Neural progenitor cell (in vitro differentiated cells): ENCODE data around the gene SARM1. TPM values are rescaled to one million over a fixed set of nuclear protein-coding genes. Genes with fewer than 3 reads are reported as not detected.

Experiments used
- DNase-seq: peaks from one replicate; pipeline ENCODE4 v3.0.0-alpha.2; 2016; ENCODE audit warnings: low spot score
- H2AFZ ChIP-seq: fragments of 200-600 bp; sonication (generic); replicated peaks from 2 replicates; pipeline ENCODE4 v1.6.1; 2016; ENCODE audit warnings: antibody characterized with exemption
- H3F3A ChIP-seq: fragments of 200-600 bp; sonication (generic); 2 replicates; pipeline ENCODE4 v1.6.1; 2016; ENCODE audit warnings: antibody characterized with exemption, low read depth
- H3K27ac ChIP-seq: fragments of 200-600 bp; sonication (generic); 2 replicates; pipeline ENCODE4 v1.5.1; 2016; ENCODE audit warnings: mild to moderate bottlenecking
- H3K27me3 ChIP-seq: fragments of 200-600 bp; sonication (generic); 2 replicates; pipeline ENCODE4 v1.6.1; 2016; ENCODE audit warnings: mild to moderate bottlenecking, moderate library complexity
- H3K36me3 ChIP-seq: fragments of 200-600 bp; sonication (generic); 2 replicates; pipeline ENCODE4 v1.5.1; 2016
- H3K4me1 ChIP-seq: fragments of 200-600 bp; sonication (generic); 2 replicates; pipeline ENCODE4 v1.6.1; 2016; ENCODE audit warnings: mixed run types
- H3K4me2 ChIP-seq: fragments of 200-600 bp; sonication (generic); 2 replicates; pipeline ENCODE4 v1.6.1; 2016
- H3K4me3 ChIP-seq: fragments of 200-600 bp; sonication (generic); 2 replicates; pipeline ENCODE4 v1.5.1; 2016
- H3K79me2 ChIP-seq: fragments of 200-600 bp; sonication (generic); 2 replicates; pipeline ENCODE4 v1.6.1; 2016; ENCODE audit warnings: low read depth
- H3K9ac ChIP-seq: fragments of 200-600 bp; sonication (generic); 2 replicates; pipeline ENCODE4 v1.6.1; 2016
- H3K9me3 ChIP-seq: fragments of 200-600 bp; sonication (generic); 2 replicates; pipeline ENCODE4 v1.5.1; 2016; ENCODE audit warnings: low read depth
- H4K20me1 ChIP-seq: fragments of 200-600 bp; sonication (generic); 2 replicates; pipeline ENCODE4 v1.6.1; 2016; ENCODE audit warnings: low read depth
- H3K27ac Mint-ChIP-seq: 3 replicates; pipeline ENCODE4 v1.8.0; 2021; ENCODE audit warnings: mixed read lengths
- H3K27me3 Mint-ChIP-seq: 2 replicates; pipeline ENCODE4 v1.8.0; 2022; ENCODE audit warnings: low read depth, mild to moderate bottlenecking, inconsistent platforms, moderate library complexity, mixed read lengths; ENCODE audit not compliant: insufficient read depth
- H3K36me3 Mint-ChIP-seq: 3 replicates; pipeline ENCODE4 v1.8.0; 2021; ENCODE audit warnings: mixed read lengths
- H3K4me1 Mint-ChIP-seq: 3 replicates; pipeline ENCODE4 v1.8.0; 2021; ENCODE audit warnings: mixed read lengths
- H3K4me3 Mint-ChIP-seq: 3 replicates; pipeline ENCODE4 v1.8.0; 2021; ENCODE audit warnings: mild to moderate bottlenecking, moderate library complexity, mixed read lengths
- H3K9me3 Mint-ChIP-seq: 3 replicates; pipeline ENCODE4 v1.8.0; 2020; ENCODE audit warnings: mixed read lengths
- CTCF ChIP-seq: fragments of 200-600 bp; sonication (generic); IDR thresholded peaks from 2 replicates; pipeline ENCODE4 v1.5.1; 2017; ENCODE audit warnings: antibody characterized with exemption, mild to moderate bottlenecking
- EZH2 ChIP-seq: fragments of 200-600 bp; sonication (generic); IDR thresholded peaks from 2 replicates; pipeline ENCODE4 v1.6.1; 2017; ENCODE audit warnings: antibody characterized with exemption, mild to moderate bottlenecking, moderate library complexity
- EZH2phosphoT487 ChIP-seq: fragments of 200-600 bp; sonication (generic); IDR thresholded peaks from 2 replicates; pipeline ENCODE4 v1.6.1; 2017; ENCODE audit warnings: antibody characterized with exemption
- total RNA-seq: library from RNA; depleted of rRNA; stranded (reverse); fragments of >200 nt; gene quantifications from 2 replicates; pipeline ENCODE4 v1.2.3, GENCODE V29; 2015; ENCODE audit warnings: low replicate concordance

The SARM1 gene
- total RNA-seq, 1 donor from 2014 or later, result 3.1 TPM

DNA sequence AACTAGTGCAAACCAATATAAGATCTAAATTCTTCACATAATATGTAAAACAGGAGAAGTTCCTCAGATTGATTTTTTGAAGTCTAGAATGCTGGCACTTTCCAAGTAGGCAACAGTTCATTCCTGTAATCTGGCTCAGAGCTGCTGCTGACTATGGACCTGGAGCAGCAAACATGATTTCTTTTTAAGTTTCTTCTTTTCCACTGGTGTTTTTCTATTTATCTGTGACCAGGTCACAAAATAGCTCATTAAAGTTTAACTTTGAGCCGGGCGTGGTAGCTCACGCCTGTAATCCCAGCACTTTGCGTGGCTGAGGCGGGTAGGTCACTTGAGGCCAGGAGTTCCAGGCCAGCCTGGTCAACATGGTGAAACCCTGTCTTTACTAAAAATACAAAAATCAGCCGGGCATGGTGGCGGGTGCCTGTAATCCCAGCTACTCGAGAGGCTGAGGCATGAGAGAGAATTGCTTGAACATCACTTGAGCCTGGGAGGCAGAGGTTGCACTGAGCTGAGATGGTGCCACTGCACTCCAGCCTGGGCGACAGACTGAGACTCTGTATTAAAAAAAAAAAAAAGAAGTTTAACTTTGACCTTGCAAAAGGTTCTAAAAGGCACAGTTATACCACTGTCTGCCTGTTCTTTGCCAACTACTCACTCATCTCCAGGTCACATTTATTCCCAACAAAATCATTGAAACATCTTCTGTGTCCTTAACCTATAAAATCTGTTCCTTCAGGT is 72.6 kb downstream of the SARM1 start:
- H3K4me3 ChIP-seq, result no peak overlapping the region
- H3K4me1 ChIP-seq, result no peaks in the 10 kb centered on the region
- H3K9ac ChIP-seq, result no peak overlapping the region
- DNase-seq, result no peak
- no peak overlapping the region for H3K4me2 ChIP-seq
- Mint-ChIP-seq H3K4me1 (no peaks in the 10 kb centered on the region), H3K27me3 (peaks cover 4% of the 10 kb centered on the region), H3K4me3 (no peak overlapping the region), H3K9me3 (peaks cover 2% of the 10 kb centered on the region), H3K36me3 (no peaks in the 10 kb centered on the region), H3K27ac (no peak overlapping the region)
- no peak overlapping the region for H3K27ac ChIP-seq
- no peaks in the 10 kb centered on the region for H3F3A ChIP-seq
- H3K36me3 ChIP-seq, result no peaks in the 10 kb centered on the region
- H2AFZ ChIP-seq, result no peak overlapping the region
- no peaks in the 10 kb centered on the region for H4K20me1 ChIP-seq
- no peaks in the 10 kb centered on the region for H3K79me2 ChIP-seq
- no peaks in the 10 kb centered on the region for H3K9me3 ChIP-seq
- H3K27me3 ChIP-seq, result no peaks in the 10 kb centered on the region
- no peak for TF ChIP-seq EZH2

- H3K9ac ChIP-seq, result no peak overlapping the region
- Mint-ChIP-seq H3K9me3 (peaks cover 7% of the 10 kb centered on the region), H3K36me3 (no peaks in the 10 kb centered on the region), H3K4me3 (no peak overlapping the region), H3K27me3 (peaks cover 8% of the 10 kb centered on the region), H3K4me1 (no peaks in the 10 kb centered on the region), H3K27ac (no peak overlapping the region)
- no peaks in the 10 kb centered on the region for H3K27me3 ChIP-seq
- TF ChIP-seq EZH2phosphoT487 (no peak), CTCF (no peak), EZH2 (no peak)
- H3K4me3 ChIP-seq, result no peak overlapping the region
- no peak overlapping the region for H3K4me2 ChIP-seq
- no peaks in the 10 kb centered on the region for H3K36me3 ChIP-seq
- no peaks in the 10 kb centered on the region for H3K4me1 ChIP-seq
- H3K9me3 ChIP-seq, result no peaks in the 10 kb centered on the region
- H3K79me2 ChIP-seq, result no peaks in the 10 kb centered on the region
- no peaks in the 10 kb centered on the region for H3F3A ChIP-seq
- DNase-seq, result no peak
- H2AFZ ChIP-seq, result no peak overlapping the region
- H4K20me1 ChIP-seq, result no peaks in the 10 kb centered on the region
- no peak overlapping the region for H3K27ac ChIP-seq
These were observed 75.4 kb downstream of the SARM1 start for GRCh38 chr17:28446716-28447395.

GRCh38 chr17:28447396-28447760 is 75.9 kb downstream of the SARM1 start:
- no peak for TF ChIP-seq CTCF
- H3K27me3 Mint-ChIP-seq, result peaks cover 9% of the 10 kb centered on the region
- no peaks in the 10 kb centered on the region for H3K79me2 ChIP-seq
- H3K4me1 ChIP-seq, result no peaks in the 10 kb centered on the region
- H3K9me3 Mint-ChIP-seq, result peaks cover 5% of the 10 kb centered on the region
- no peak overlapping the region for H3K27ac Mint-ChIP-seq
- no peaks in the 10 kb centered on the region for H3K9me3 ChIP-seq
- H3K4me3 Mint-ChIP-seq, result no peak overlapping the region
- H3K27me3 ChIP-seq, result no peaks in the 10 kb centered on the region
- no peak overlapping the region for H3K9ac ChIP-seq
- no peak overlapping the region for H3K27ac ChIP-seq
- no peak overlapping the region for H3K4me3 ChIP-seq
- H3K36me3 ChIP-seq, result no peaks in the 10 kb centered on the region
- H3K4me1 Mint-ChIP-seq, result no peaks in the 10 kb centered on the region
- no peak overlapping the region for H2AFZ ChIP-seq
- no peak overlapping the region for H3K4me2 ChIP-seq
- no peaks in the 10 kb centered on the region for H4K20me1 ChIP-seq
- H3K36me3 Mint-ChIP-seq, result no peaks in the 10 kb centered on the region
- DNase-seq, result no peak
- H3F3A ChIP-seq, result no peaks in the 10 kb centered on the region

- H3K9ac ChIP-seq, result no peak overlapping the region
- no peak for TF ChIP-seq CTCF
- no peak for TF ChIP-seq EZH2phosphoT487
- TF ChIP-seq EZH2, result no peak
- H4K20me1 ChIP-seq, result no peaks in the 10 kb centered on the region
- H3K27me3 ChIP-seq, result no peaks in the 10 kb centered on the region
- no peaks in the 10 kb centered on the region for H3K79me2 ChIP-seq
- H3K36me3 ChIP-seq, result no peaks in the 10 kb centered on the region
- peaks cover 6% of the 10 kb centered on the region for H3K27me3 Mint-ChIP-seq
- H3K27ac ChIP-seq, result no peak overlapping the region
- peaks cover 15% of the 10 kb centered on the region for H3K9me3 Mint-ChIP-seq
- H3K4me1 Mint-ChIP-seq, result no peaks in the 10 kb centered on the region
- no peak overlapping the region for H3K4me3 ChIP-seq
- H3K9me3 ChIP-seq, result no peaks in the 10 kb centered on the region
- H3K4me3 Mint-ChIP-seq, result no peak overlapping the region
- DNase-seq, result no peak
- H3K4me1 ChIP-seq, result no peaks in the 10 kb centered on the region
- H3F3A ChIP-seq, result no peaks in the 10 kb centered on the region
- no peak overlapping the region for H2AFZ ChIP-seq
- H3K4me2 ChIP-seq, result no peak overlapping the region
- H3K36me3 Mint-ChIP-seq, result no peaks in the 10 kb centered on the region
- H3K27ac Mint-ChIP-seq, result no peak overlapping the region
These were observed 78.4 kb downstream of the SARM1 start for GRCh38 chr17:28449859-28450258.
